ENCODE measurements around the gene SNX7. TPM values are rescaled to one million over a fixed set of nuclear protein-coding genes. Genes with fewer than 3 reads are reported as not detected.

The SNX7 gene
- total RNA-seq, 1 donor from 2014 or later: 15.8 TPM

DNA sequence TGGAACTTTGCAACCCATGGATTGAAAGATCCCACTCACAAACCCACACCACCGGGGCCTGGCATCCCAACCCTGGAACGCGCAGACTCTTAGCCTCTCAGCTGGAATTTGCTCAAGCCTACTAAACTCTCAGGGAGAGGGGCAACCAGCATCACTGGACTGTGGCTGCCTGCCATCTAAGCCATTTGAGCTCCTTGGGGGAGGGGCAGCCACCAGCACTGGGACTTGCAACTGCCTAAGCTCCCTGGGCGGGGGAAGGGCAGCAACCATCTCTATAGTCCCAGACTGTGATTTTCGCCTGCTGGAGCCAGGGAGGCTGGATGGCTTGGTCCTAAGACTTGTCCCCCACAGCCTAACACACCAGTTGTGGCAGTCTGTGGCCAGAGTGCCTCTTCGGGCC lies 122.3 kb downstream of the SNX7 start:
- Histone ChIP-seq H3K4me3 (no peak overlapping the region), H3K9me3 (replicated peaks) (peaks cover 26% of the 10 kb centered on the region), H3K27ac (replicated peaks) (no peak overlapping the region), H3K36me3 (no peaks in the 10 kb centered on the region), H3K4me1 (no peaks in the 10 kb centered on the region), H3K27me3 (ENCODE audit: low read depth) (no peaks in the 10 kb centered on the region)
- DNase-seq: no peak
- intact Hi-C loops (cut with micrococcal nuclease): no loop called here
- TF ChIP-seq CTCF (IDR thresholded peaks at IDR 0.05; ENCODE audit: borderline replicate concordance): no peak

DNA sequence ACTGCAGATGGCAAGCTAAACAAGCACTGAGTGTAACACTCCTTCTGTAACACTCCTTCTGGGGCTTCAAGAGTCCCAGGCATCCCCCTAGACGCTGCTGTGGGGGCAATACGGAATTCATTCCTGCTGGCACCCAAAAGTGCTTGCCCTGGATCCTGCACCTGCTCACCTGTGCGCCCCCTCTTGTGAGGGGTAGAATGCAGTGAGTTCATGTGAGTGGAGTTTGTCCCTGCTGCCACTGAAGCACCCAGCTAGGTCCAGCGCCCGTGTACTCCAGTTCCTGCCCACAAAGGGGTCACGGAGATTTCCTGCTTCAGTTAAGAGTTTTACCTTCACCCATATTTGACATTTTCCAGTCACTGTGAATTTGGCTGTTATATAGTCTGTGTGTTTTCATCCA lies 130.0 kb downstream of the SNX7 start:
- DNase-seq: no peak
- Histone ChIP-seq H3K36me3 (no peaks in the 10 kb centered on the region), H3K4me1 (no peaks in the 10 kb centered on the region), H3K4me3 (no peak overlapping the region), H3K27me3 (ENCODE audit: low read depth) (no peaks in the 10 kb centered on the region), H3K9me3 (replicated peaks) (peaks cover 10% of the 10 kb centered on the region), H3K27ac (replicated peaks) (no peak overlapping the region)
- intact Hi-C loops (cut with micrococcal nuclease): no loop called here
- TF ChIP-seq CTCF (IDR thresholded peaks at IDR 0.05; ENCODE audit: borderline replicate concordance): no peak

- intact Hi-C loops (cut with micrococcal nuclease): no loop called here
- TF ChIP-seq CTCF (IDR thresholded peaks at IDR 0.05; ENCODE audit: borderline replicate concordance): no peak
Observed at GRCh38 chr1:98792123-98792522, 130.6 kb downstream of the SNX7 start.

GRCh38 chr1:98793136-98793535 lies 131.6 kb downstream of the SNX7 start:
- DNase-seq: no peak
- intact Hi-C loops (cut with micrococcal nuclease): no loop called here
- Histone ChIP-seq H3K4me3 (no peak overlapping the region), H3K27ac (replicated peaks) (no peak overlapping the region), H3K36me3 (no peaks in the 10 kb centered on the region), H3K9me3 (replicated peaks) (no peaks in the 10 kb centered on the region), H3K27me3 (ENCODE audit: low read depth) (no peaks in the 10 kb centered on the region), H3K4me1 (no peaks in the 10 kb centered on the region)
- no peak for TF ChIP-seq CTCF (IDR thresholded peaks at IDR 0.05; ENCODE audit: borderline replicate concordance)

More at GRCh38 chr1:98792123-98792522, 130.6 kb downstream of the SNX7 start:
- Histone ChIP-seq H3K27ac (replicated peaks) (no peak overlapping the region), H3K27me3 (ENCODE audit: low read depth) (no peaks in the 10 kb centered on the region), H3K4me1 (no peaks in the 10 kb centered on the region), H3K36me3 (no peaks in the 10 kb centered on the region), H3K9me3 (replicated peaks) (peaks cover 4% of the 10 kb centered on the region), H3K4me3 (no peak overlapping the region)
- no peak for DNase-seq

- DNase-seq: no peak
- intact Hi-C loops (cut with micrococcal nuclease): no loop called here
- no peaks in the 10 kb centered on the region for H3K36me3 ChIP-seq
- H3K4me1 ChIP-seq: no peaks in the 10 kb centered on the region
- H3K27me3 ChIP-seq (ENCODE audit: low read depth): no peaks in the 10 kb centered on the region
- H3K27ac ChIP-seq (replicated peaks): no peak overlapping the region
- no peaks in the 10 kb centered on the region for H3K9me3 ChIP-seq (replicated peaks)
- peak; percentile 72 for TF ChIP-seq CTCF (IDR thresholded peaks at IDR 0.05; ENCODE audit: borderline replicate concordance)
- H3K4me3 ChIP-seq: no peak overlapping the region
Observed at GRCh38 chr1:98794196-98794886, 132.8 kb downstream of the SNX7 start.
